HG03571 (cell line): ENCODE data around the gene MADCAM1.

ENCODE experiments used
- ATAC-seq: cut with Tn5 transposase; IDR thresholded peaks from one replicate; pipeline ENCODE4 v1.9.1; 2021; ENCODE audit not compliant: unreplicated experiment

The MADCAM1 gene

GRCh38 chr19:547836-548720 lies 51.8 kb downstream of the MADCAM1 start:
- ATAC-seq: no peak

DNA sequence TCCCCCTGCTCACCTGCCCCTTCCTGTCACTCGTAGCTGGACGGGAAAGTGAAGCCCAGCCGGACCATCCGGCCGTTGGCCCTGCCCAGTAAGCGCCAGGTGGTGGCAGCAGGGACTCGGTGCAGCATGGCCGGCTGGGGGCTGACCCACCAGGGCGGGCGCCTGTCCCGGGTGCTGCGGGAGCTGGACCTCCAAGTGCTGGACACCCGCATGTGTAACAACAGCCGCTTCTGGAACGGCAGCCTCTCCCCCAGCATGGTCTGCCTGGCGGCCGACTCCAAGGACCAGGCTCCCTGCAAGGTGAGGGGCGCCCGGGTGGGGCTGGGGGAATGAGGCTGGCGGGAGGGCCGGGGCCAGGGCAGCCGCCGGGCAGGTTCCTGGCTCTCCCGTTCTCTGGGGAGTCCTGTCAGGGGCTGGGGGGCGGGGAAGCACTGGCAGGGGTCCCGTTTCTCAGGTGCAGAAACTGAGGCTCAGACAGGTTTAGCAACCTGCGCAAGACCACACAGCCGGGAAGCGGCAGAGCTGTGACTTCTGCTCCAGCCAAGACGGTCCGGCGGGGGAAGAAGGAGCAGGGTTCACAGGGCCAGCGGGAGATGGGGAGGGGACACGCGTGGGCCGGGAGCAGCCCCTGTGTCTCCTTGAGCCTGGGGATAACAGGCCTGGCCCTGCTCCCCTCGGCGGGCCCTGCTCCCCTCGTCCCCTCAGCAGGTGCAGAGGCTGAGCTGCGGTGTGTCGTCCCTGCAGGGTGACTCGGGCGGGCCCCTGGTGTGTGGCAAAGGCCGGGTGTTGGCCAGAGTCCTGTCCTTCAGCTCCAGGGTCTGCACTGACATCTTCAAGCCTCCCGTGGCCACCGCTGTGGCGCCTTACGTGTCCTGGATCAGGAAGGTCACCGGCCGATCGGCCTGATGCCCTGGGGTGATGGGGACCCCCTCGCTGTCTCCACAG lies 52.9 kb downstream of the MADCAM1 start:
- ATAC-seq: no peak

- ATAC-seq: no peak
These were observed 58.5 kb downstream of the MADCAM1 start for GRCh38 chr19:554817-555216.
